Panc1 (cell line): ENCODE data around the gene ADIPOR1. TPM values are rescaled to one million over a fixed set of nuclear protein-coding genes. Genes with fewer than 3 reads are reported as not detected.

ENCODE experiments used
- ATAC-seq: fragments of 200-7000 bp; cut with Tn5 transposase; 2 replicates; pipeline ENCODE4 v1.9.1; 2020; ENCODE audit warnings: mild to moderate bottlenecking, moderate library complexity
- BruUV-seq: library from RNA; stranded (reverse); fragments of 400-500 nt; replicated peaks from 2 replicates; lab custom pipeline; 2021; lab: Mats Ljungman, UMichigan
- CTCF ChIA-PET: fragments of 300-600 bp; sonication (Branson Sonifier 250); formaldehyde crosslinking; loops from one replicate; lab custom pipeline; 2022; ENCODE audit warnings: antibody characterized with exemption; lab: Charles Lee
- POLR2A ChIA-PET: fragments of 300-600 bp; sonication (Branson Sonifier 250); formaldehyde crosslinking; loops from one replicate; lab custom pipeline; 2022; ENCODE audit warnings: antibody characterized with exemption; lab: Charles Lee
- DNase-seq: peaks from one replicate; pipeline ENCODE4 v3.0.0-alpha.2; 2010; ENCODE audit warnings: low read depth, low spot score
- H3K27ac ChIP-seq: 2 replicates; pipeline ENCODE4 v1.5.1; 2011; ENCODE audit warnings: mild to moderate bottlenecking, low read length, inconsistent platforms
- H3K27me3 ChIP-seq: fragments of 200-500 bp; sonication (Bioruptor generic); 2 replicates; pipeline ENCODE4 v1.6.0; 2014; ENCODE audit warnings: low read length, inconsistent platforms; ENCODE audit not compliant: control insufficient read depth, insufficient read depth
- H3K36me3 ChIP-seq: fragments of 200-500 bp; sonication (Bioruptor generic); 2 replicates; pipeline ENCODE4 v1.5.1; 2014; ENCODE audit warnings: inconsistent platforms, mild to moderate bottlenecking, low read length, moderate library complexity; ENCODE audit not compliant: control insufficient read depth, insufficient read depth
- H3K4me1 ChIP-seq: 2 replicates; pipeline ENCODE4 v1.5.1; 2011; ENCODE audit warnings: inconsistent platforms, mild to moderate bottlenecking, low read length, moderate library complexity; ENCODE audit not compliant: control insufficient read depth, insufficient read depth
- H3K4me3 ChIP-seq, 2 experiments: 2 replicates each; pipeline ENCODE4 v1.5.1; 2011 to 2012; ENCODE audit warnings: low read depth in 2 of 2, low read length in 2 of 2, mild to moderate bottlenecking in 2 of 2, inconsistent platforms in 1 of 2, moderate library complexity in 1 of 2
- H3K9me3 ChIP-seq: fragments of 200-500 bp; sonication (Bioruptor generic); 2 replicates; pipeline ENCODE4 v1.5.1; 2014; ENCODE audit warnings: low read depth, mild to moderate bottlenecking, inconsistent platforms, low read length, moderate library complexity; ENCODE audit not compliant: control insufficient read depth, insufficient read depth
- POLR2AphosphoS5 ChIP-seq: IDR thresholded peaks from 2 replicates; pipeline ENCODE4 v1.6.1; 2012; ENCODE audit warnings: mild to moderate bottlenecking, low read depth, low read length, moderate library complexity
- SIN3A ChIP-seq: IDR thresholded peaks from 2 replicates; pipeline ENCODE4 v1.6.1; 2012; ENCODE audit warnings: low read depth, mild to moderate bottlenecking, low read length, moderate library complexity, borderline replicate concordance; ENCODE audit not compliant: insufficient read depth
- TCF7L2 ChIP-seq: IDR thresholded peaks from 2 replicates; pipeline ENCODE4 v1.6.1; 2011; ENCODE audit warnings: mild to moderate bottlenecking, low read depth, low read length, inconsistent platforms
- in situ Hi-C: cut with HindIII; loops from 2 replicates; pipeline ENCODE4 v1.10.0; 2016; ENCODE audit warnings: low sequenced_read_pairs, low pct_unique_long_range_greater_than_20kb
- intact Hi-C: fragments of 100-400 bp; cut with micrococcal nuclease; formaldehyde crosslinking; loops from one replicate; pipeline ENCODE4 v1.10.0; 2022; ENCODE audit not compliant: unreplicated experiment
- total RNA-seq: library from RNA; stranded (reverse); gene quantifications from one replicate; pipeline ENCODE4 v1.2.1, GENCODE V29; 2021; ENCODE audit not compliant: unreplicated experiment
- TF ChIP-seq, protein P1 (sequence below): fragments of 450-650 bp; IDR thresholded peaks from 2 replicates; pipeline ENCODE4 v1.5.1; 2017; ENCODE audit warnings: mild to moderate bottlenecking
- TF ChIP-seq, protein P2 (sequence below), 2 experiments: IDR thresholded peaks; 2 replicates each; pipeline ENCODE4 v1.6.1; 2011 to 2012; ENCODE audit warnings: low read depth in 2 of 2, control low read depth in 1 of 2, low read length in 1 of 2, mild to moderate bottlenecking in 1 of 2, moderate library complexity in 1 of 2; ENCODE audit not compliant: insufficient read depth in 1 of 2

Gene ADIPOR1
- total RNA-seq, 1 experiment from 2014 or later = 78.2 TPM

- no TSS peak for BruUV-seq
- ATAC-seq (no peak), DNase-seq (no peak)
- H3K27ac ChIP-seq = no peak overlapping the region
- H3K27me3 ChIP-seq = no peaks in the 10 kb centered on the region
- ChIA-PET CTCF (no interaction called here), POLR2A (interaction anchor here (0.6 kb wide), 1 partner anchor 36 kb away, joined by 4 read pairs; no protein-coding TSS in a partner anchor)
- H3K4me1 ChIP-seq = no peaks in the 10 kb centered on the region
- no peaks in the 10 kb centered on the region for H3K9me3 ChIP-seq
- in situ Hi-C loops = no loop called here
- intact Hi-C loops = no loop called here
- no peak overlapping the region for H3K4me3 ChIP-seq
- TF ChIP-seq SIN3A (no peak), TCF7L2 (no peak), POLR2AphosphoS5 (no peak)
- TF ChIP-seq, protein P1, sequence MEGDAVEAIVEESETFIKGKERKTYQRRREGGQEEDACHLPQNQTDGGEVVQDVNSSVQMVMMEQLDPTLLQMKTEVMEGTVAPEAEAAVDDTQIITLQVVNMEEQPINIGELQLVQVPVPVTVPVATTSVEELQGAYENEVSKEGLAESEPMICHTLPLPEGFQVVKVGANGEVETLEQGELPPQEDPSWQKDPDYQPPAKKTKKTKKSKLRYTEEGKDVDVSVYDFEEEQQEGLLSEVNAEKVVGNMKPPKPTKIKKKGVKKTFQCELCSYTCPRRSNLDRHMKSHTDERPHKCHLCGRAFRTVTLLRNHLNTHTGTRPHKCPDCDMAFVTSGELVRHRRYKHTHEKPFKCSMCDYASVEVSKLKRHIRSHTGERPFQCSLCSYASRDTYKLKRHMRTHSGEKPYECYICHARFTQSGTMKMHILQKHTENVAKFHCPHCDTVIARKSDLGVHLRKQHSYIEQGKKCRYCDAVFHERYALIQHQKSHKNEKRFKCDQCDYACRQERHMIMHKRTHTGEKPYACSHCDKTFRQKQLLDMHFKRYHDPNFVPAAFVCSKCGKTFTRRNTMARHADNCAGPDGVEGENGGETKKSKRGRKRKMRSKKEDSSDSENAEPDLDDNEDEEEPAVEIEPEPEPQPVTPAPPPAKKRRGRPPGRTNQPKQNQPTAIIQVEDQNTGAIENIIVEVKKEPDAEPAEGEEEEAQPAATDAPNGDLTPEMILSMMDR = no peak
- TF ChIP-seq, protein P2, sequence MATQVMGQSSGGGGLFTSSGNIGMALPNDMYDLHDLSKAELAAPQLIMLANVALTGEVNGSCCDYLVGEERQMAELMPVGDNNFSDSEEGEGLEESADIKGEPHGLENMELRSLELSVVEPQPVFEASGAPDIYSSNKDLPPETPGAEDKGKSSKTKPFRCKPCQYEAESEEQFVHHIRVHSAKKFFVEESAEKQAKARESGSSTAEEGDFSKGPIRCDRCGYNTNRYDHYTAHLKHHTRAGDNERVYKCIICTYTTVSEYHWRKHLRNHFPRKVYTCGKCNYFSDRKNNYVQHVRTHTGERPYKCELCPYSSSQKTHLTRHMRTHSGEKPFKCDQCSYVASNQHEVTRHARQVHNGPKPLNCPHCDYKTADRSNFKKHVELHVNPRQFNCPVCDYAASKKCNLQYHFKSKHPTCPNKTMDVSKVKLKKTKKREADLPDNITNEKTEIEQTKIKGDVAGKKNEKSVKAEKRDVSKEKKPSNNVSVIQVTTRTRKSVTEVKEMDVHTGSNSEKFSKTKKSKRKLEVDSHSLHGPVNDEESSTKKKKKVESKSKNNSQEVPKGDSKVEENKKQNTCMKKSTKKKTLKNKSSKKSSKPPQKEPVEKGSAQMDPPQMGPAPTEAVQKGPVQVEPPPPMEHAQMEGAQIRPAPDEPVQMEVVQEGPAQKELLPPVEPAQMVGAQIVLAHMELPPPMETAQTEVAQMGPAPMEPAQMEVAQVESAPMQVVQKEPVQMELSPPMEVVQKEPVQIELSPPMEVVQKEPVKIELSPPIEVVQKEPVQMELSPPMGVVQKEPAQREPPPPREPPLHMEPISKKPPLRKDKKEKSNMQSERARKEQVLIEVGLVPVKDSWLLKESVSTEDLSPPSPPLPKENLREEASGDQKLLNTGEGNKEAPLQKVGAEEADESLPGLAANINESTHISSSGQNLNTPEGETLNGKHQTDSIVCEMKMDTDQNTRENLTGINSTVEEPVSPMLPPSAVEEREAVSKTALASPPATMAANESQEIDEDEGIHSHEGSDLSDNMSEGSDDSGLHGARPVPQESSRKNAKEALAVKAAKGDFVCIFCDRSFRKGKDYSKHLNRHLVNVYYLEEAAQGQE (IDR thresholded peaks at IDR 0.05; ENCODE audit: insufficient read depth in 1 of 2, low read depth in 2 of 2, low read length in 1 of 2) = no peak
- peaks cover 30% of the 10 kb centered on the region for H3K36me3 ChIP-seq
Measured at GRCh38 chr1:202945483-202945882, 12.6 kb downstream of the ADIPOR1 start.

- Histone ChIP-seq H3K27ac (no peak overlapping the region), H3K4me1 (no peaks in the 10 kb centered on the region), H3K36me3 (peaks cover 30% of the 10 kb centered on the region), H3K27me3 (no peaks in the 10 kb centered on the region), H3K9me3 (no peaks in the 10 kb centered on the region), H3K4me3 (no peak overlapping the region)
- ChIA-PET CTCF (no interaction called here), POLR2A (no interaction called here)
- TF ChIP-seq SIN3A (no peak), POLR2AphosphoS5 (no peak), TCF7L2 (no peak)
- TF ChIP-seq, protein P1 = no peak
- TF ChIP-seq, protein P2 (IDR thresholded peaks at IDR 0.05; ENCODE audit: insufficient read depth in 1 of 2, low read depth in 2 of 2, low read length in 1 of 2) = no peak
- ATAC-seq (no peak), DNase-seq (no peak)
- no TSS peak for BruUV-seq
- in situ Hi-C loops = no loop called here
- intact Hi-C loops = no loop called here
Measured at GRCh38 chr1:202944438-202944921, 13.6 kb downstream of the ADIPOR1 start.
